ENCODE measurements around the gene TAS1R2.

DNA sequence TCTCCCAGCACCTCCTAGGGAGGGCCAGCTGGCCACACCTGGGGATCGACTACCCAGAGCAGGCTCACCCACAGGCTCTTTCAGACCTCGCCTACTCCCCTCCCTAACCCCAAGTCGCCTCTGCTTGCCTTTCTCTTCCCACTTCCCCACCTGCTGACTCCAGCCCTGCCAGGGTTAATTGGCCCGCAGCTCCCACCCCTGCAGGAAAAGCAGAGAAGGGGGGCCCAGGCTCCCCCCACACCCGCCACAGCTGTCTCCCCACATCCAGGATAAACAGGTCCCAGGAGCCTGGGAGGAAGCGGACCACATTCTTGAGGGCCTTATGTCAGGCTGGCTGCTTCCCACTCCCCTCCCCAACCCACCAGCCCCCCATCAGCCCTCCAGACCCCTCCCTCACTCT is 45.0 kb downstream of the TAS1R2 start:
- no peak for TF ChIP-seq YY1 (IDR thresholded peaks at IDR 0.05; ENCODE audit: insufficient read depth, insufficient read length)
- no peak for TF ChIP-seq ZNF274 (IDR thresholded peaks at IDR 0.05; ENCODE audit: low read depth, low read length)
